Measurements from ENCODE around the gene DICER1.
A peak's percentile ranks its signal among the peaks of the same experiment; 100 is the strongest.

Gene DICER1

GRCh38 chr14:95122621-95122945 is 34.7 kb downstream of the DICER1 start:
- DNase-seq = no peak

GRCh38 chr14:95121911-95122620 is 35.3 kb downstream of the DICER1 start:
- no peak for DNase-seq

GRCh38 chr14:95119336-95119735 is 38.0 kb downstream of the DICER1 start:
- DNase-seq = no peak

- no peak for DNase-seq
Observed at GRCh38 chr14:95117937-95118721, 39.2 kb downstream of the DICER1 start.

- no peak for DNase-seq
Observed at GRCh38 chr14:95113476-95113875, 43.9 kb downstream of the DICER1 start.

GRCh38 chr14:95111507-95112164 is 45.7 kb downstream of the DICER1 start:
- DNase-seq = no peak

GRCh38 chr14:95110178-95110577 is 47.2 kb downstream of the DICER1 start:
- DNase-seq = no peak

- DNase-seq = no peak
Observed at GRCh38 chr14:95107711-95108110, 49.6 kb downstream of the DICER1 start.

GRCh38 chr14:95106971-95107370 is 50.4 kb downstream of the DICER1 start:
- DNase-seq = no peak

GRCh38 chr14:95104911-95105310 is 52.4 kb downstream of the DICER1 start:
- no peak for DNase-seq

- DNase-seq = no peak
Observed at GRCh38 chr14:95102680-95103044, 54.7 kb downstream of the DICER1 start.

- no peak for DNase-seq
Observed at GRCh38 chr14:95101736-95102679, 55.3 kb downstream of the DICER1 start.

- peak; percentile 24 for DNase-seq
Observed at GRCh38 chr14:95098984-95099599, 58.2 kb downstream of the DICER1 start.

- no peak for DNase-seq
Observed at GRCh38 chr14:95097385-95097784, 59.9 kb downstream of the DICER1 start.

- no peak for DNase-seq
Observed at GRCh38 chr14:95096476-95096875, 60.9 kb downstream of the DICER1 start.

- no peak for DNase-seq
Observed at GRCh38 chr14:95095996-95096395, 61.3 kb downstream of the DICER1 start.

- no peak for DNase-seq
Observed at GRCh38 chr14:95092723-95093122, 64.6 kb downstream of the DICER1 start.

- DNase-seq = no peak
Observed at GRCh38 chr14:95091581-95091980, 65.7 kb downstream of the DICER1 start.

- no peak for DNase-seq
Observed at GRCh38 chr14:95088665-95089064, 68.7 kb downstream of the DICER1 start.

GRCh38 chr14:95087619-95088018 is 69.7 kb downstream of the DICER1 start:
- no peak for DNase-seq

GRCh38 chr14:95085321-95085720 is 72.0 kb downstream of the DICER1 start:
- no peak for DNase-seq

- DNase-seq = no peak
Observed at GRCh38 chr14:95078867-95079266, 78.5 kb downstream of the DICER1 start.

- no peak for DNase-seq
Observed at GRCh38 chr14:95077345-95077744, 80.0 kb downstream of the DICER1 start.
